PC-3 (cell line): Measurements from ENCODE around the gene LRRC51.

Experiments used
- EZH2 ChIP-seq: fragments of 300-600 bp; sonication (generic); IDR thresholded peaks from one replicate; pipeline ENCODE4 v1.6.1; 2017; ENCODE audit warnings: antibody characterized with exemption, mild to moderate bottlenecking, low read length; ENCODE audit not compliant: unreplicated experiment
- EZH2phosphoT487 ChIP-seq: fragments of 300-600 bp; sonication (generic); IDR thresholded peaks from 2 replicates; pipeline ENCODE4 v1.6.1; 2018; ENCODE audit warnings: mild to moderate bottlenecking, antibody characterized with exemption, low read length, borderline replicate concordance
- TF ChIP-seq, protein P1 (sequence below): fragments of 300-600 bp; sonication (generic); conservative IDR thresholded peaks from 2 replicates; pipeline ENCODE4 v1.5.1; 2017; ENCODE audit warnings: antibody characterized with exemption, low read depth, mild to moderate bottlenecking, low read length

GRCh38 chr11:72080326-72081183, at the start of gene LRRC51, which contains the start of gene NUMA1:
- TF ChIP-seq, protein P1, sequence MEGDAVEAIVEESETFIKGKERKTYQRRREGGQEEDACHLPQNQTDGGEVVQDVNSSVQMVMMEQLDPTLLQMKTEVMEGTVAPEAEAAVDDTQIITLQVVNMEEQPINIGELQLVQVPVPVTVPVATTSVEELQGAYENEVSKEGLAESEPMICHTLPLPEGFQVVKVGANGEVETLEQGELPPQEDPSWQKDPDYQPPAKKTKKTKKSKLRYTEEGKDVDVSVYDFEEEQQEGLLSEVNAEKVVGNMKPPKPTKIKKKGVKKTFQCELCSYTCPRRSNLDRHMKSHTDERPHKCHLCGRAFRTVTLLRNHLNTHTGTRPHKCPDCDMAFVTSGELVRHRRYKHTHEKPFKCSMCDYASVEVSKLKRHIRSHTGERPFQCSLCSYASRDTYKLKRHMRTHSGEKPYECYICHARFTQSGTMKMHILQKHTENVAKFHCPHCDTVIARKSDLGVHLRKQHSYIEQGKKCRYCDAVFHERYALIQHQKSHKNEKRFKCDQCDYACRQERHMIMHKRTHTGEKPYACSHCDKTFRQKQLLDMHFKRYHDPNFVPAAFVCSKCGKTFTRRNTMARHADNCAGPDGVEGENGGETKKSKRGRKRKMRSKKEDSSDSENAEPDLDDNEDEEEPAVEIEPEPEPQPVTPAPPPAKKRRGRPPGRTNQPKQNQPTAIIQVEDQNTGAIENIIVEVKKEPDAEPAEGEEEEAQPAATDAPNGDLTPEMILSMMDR, result no peak
- TF ChIP-seq EZH2 (no peak), EZH2phosphoT487 (no peak)
